AG09319 (cell line): ENCODE results near the gene CHAC1.
"Not testable (repeated sequence)": the region's sequence is repeated elsewhere in the genome, so short reads cannot be mapped to it uniquely, and the experiment has no call there.

Source experiments
- DNase-seq: peaks from one replicate; pipeline ENCODE4 v3.0.0-alpha.2; 2010; ENCODE audit warnings: low read depth; ENCODE audit errors: extremely low read depth
- CTCF ChIP-seq: IDR thresholded peaks from 2 replicates; pipeline ENCODE4 v1.5.1; 2011; ENCODE audit warnings: low read depth, mild to moderate bottlenecking, inconsistent platforms, low read length, moderate library complexity

CHAC1 gene

GRCh38 chr15:40949756-40950207, 3.5 kb upstream of the CHAC1 start:
- DNase-seq, result no peak
- no peak for TF ChIP-seq CTCF

GRCh38 chr15:40951764-40952163, 1.5 kb upstream of the CHAC1 start:
- DNase-seq, result no peak
- TF ChIP-seq CTCF, result no peak

- TF ChIP-seq CTCF, result no peak
- DNase-seq, result no peak
These were observed 870 bp upstream of the CHAC1 start for GRCh38 chr15:40952301-40952900.

- no peak for DNase-seq
- no peak for TF ChIP-seq CTCF
These were observed 423 bp downstream of the CHAC1 start for GRCh38 chr15:40953713-40954074.

GRCh38 chr15:40954158-40954848, 1.0 kb downstream of the CHAC1 start:
- not testable (repeated sequence) for DNase-seq

- no peak for TF ChIP-seq CTCF
- no peak for DNase-seq
These were observed 2.1 kb downstream of the CHAC1 start for GRCh38 chr15:40955141-40955903.

GRCh38 chr15:40955930-40956540, 2.8 kb downstream of the CHAC1 start:
- no peak for TF ChIP-seq CTCF
- no peak for DNase-seq
